ENCODE data around the gene GALNT10. TPM values are rescaled to one million over a fixed set of nuclear protein-coding genes. Genes with fewer than 3 reads are reported as not detected.

GALNT10 gene
- total and polyA plus RNA-seq, 2 donors (not counting 1 experiment from before 2014, with no cell fraction given), result 18.3 to 35.8 TPM

GRCh38 chr5:154410786-154411185 lies 220.3 kb downstream of the GALNT10 start:
- no peaks in the 10 kb centered on the region for H3K4me1 ChIP-seq (ENCODE audit: control insufficient read depth, extremely low read depth, insufficient read depth, low read length)
- H3K79me2 ChIP-seq (ENCODE audit: control insufficient read depth, insufficient read depth, low read length), result no peaks in the 10 kb centered on the region
- no peak overlapping the region for H3K4me3 ChIP-seq (replicated peaks in 1 of 4; ENCODE audit: control extremely low read depth in 1 of 4, insufficient read depth in 1 of 4, low read depth in 3 of 4, low read length in 4 of 4)
- no peaks in the 10 kb centered on the region for H3K27me3 ChIP-seq (ENCODE audit: control insufficient read depth, insufficient read depth, low read length)
- H3K36me3 ChIP-seq (ENCODE audit: control insufficient read depth, insufficient read depth, low read length), result no peaks in the 10 kb centered on the region
- no peaks in the 10 kb centered on the region for H3K9me3 ChIP-seq (ENCODE audit: control insufficient read depth, insufficient read depth, low read depth, low read length)
- DNase-seq (ENCODE audit: low read depth in 2 of 2), result no peak
- no peak overlapping the region for H2AFZ ChIP-seq (ENCODE audit: low read length)
- no peak overlapping the region for H3K27ac ChIP-seq (ENCODE audit: insufficient read depth, low read length)
- TF ChIP-seq CTCF (conservative IDR thresholded peaks at IDR 0.05 in 1 of 2, IDR thresholded peaks at IDR 0.05 in 1 of 2; ENCODE audit: low read depth in 1 of 2, low read length in 2 of 2) (no peak), EZH2 (IDR thresholded peaks at IDR 0.05; ENCODE audit: low read length, missing control alignments) (no peak)
- H3K4me2 ChIP-seq (ENCODE audit: extremely low read depth, insufficient read depth, low read length), result no peak overlapping the region
- H4K20me1 ChIP-seq (ENCODE audit: control insufficient read depth, extremely low read depth, insufficient read depth, low read length), result peaks cover 2% of the 10 kb centered on the region
- no peak overlapping the region for H3K9ac ChIP-seq (ENCODE audit: insufficient read depth, low read length)

GRCh38 chr5:154411338-154411737 lies 220.8 kb downstream of the GALNT10 start:
- no peaks in the 10 kb centered on the region for H3K36me3 ChIP-seq (ENCODE audit: control insufficient read depth, insufficient read depth, low read length)

GRCh38 chr5:154412316-154412715 lies 221.8 kb downstream of the GALNT10 start:
- H3K36me3 ChIP-seq (ENCODE audit: control insufficient read depth, insufficient read depth, low read length), result peaks cover 2% of the 10 kb centered on the region
- no peaks in the 10 kb centered on the region for H3K79me2 ChIP-seq (ENCODE audit: control insufficient read depth, insufficient read depth, low read length)
- no peaks in the 10 kb centered on the region for H3K9me3 ChIP-seq (ENCODE audit: control insufficient read depth, insufficient read depth, low read depth, low read length)
- no peak for DNase-seq (ENCODE audit: low read depth in 2 of 2)
- H3K27me3 ChIP-seq (ENCODE audit: control insufficient read depth, insufficient read depth, low read length), result no peaks in the 10 kb centered on the region
- no peak overlapping the region for H3K27ac ChIP-seq (ENCODE audit: insufficient read depth, low read length)
- H4K20me1 ChIP-seq (ENCODE audit: control insufficient read depth, extremely low read depth, insufficient read depth, low read length), result no peaks in the 10 kb centered on the region
- no peak overlapping the region for H2AFZ ChIP-seq (ENCODE audit: low read length)
- no peak overlapping the region for H3K9ac ChIP-seq (ENCODE audit: insufficient read depth, low read length)
- no peaks in the 10 kb centered on the region for H3K4me1 ChIP-seq (ENCODE audit: control insufficient read depth, extremely low read depth, insufficient read depth, low read length)
- no peak overlapping the region for H3K4me3 ChIP-seq (replicated peaks in 1 of 4; ENCODE audit: control extremely low read depth in 1 of 4, insufficient read depth in 1 of 4, low read depth in 3 of 4, low read length in 4 of 4)
- TF ChIP-seq EZH2 (IDR thresholded peaks at IDR 0.05; ENCODE audit: low read length, missing control alignments), result no peak
- no peak for TF ChIP-seq CTCF (conservative IDR thresholded peaks at IDR 0.05 in 1 of 2, IDR thresholded peaks at IDR 0.05 in 1 of 2; ENCODE audit: low read depth in 1 of 2, low read length in 2 of 2)
- H3K4me2 ChIP-seq (ENCODE audit: extremely low read depth, insufficient read depth, low read length), result no peak overlapping the region

More at GRCh38 chr5:154411338-154411737, 220.8 kb downstream of the GALNT10 start:
- Histone ChIP-seq H3K79me2 (ENCODE audit: control insufficient read depth, insufficient read depth, low read length) (no peaks in the 10 kb centered on the region), H3K4me2 (ENCODE audit: extremely low read depth, insufficient read depth, low read length) (no peak overlapping the region), H2AFZ (ENCODE audit: low read length) (no peak overlapping the region), H3K27ac (ENCODE audit: insufficient read depth, low read length) (no peak overlapping the region), H3K4me1 (ENCODE audit: control insufficient read depth, extremely low read depth, insufficient read depth, low read length) (no peaks in the 10 kb centered on the region), H3K27me3 (ENCODE audit: control insufficient read depth, insufficient read depth, low read length) (no peaks in the 10 kb centered on the region), H3K9me3 (ENCODE audit: control insufficient read depth, insufficient read depth, low read depth, low read length) (no peaks in the 10 kb centered on the region), H3K4me3 (replicated peaks in 1 of 4; ENCODE audit: control extremely low read depth in 1 of 4, insufficient read depth in 1 of 4, low read depth in 3 of 4, low read length in 4 of 4) (no peak overlapping the region), H4K20me1 (ENCODE audit: control insufficient read depth, extremely low read depth, insufficient read depth, low read length) (no peaks in the 10 kb centered on the region), H3K9ac (ENCODE audit: insufficient read depth, low read length) (no peak overlapping the region)
- DNase-seq (ENCODE audit: low read depth in 2 of 2), result no peak
- TF ChIP-seq CTCF (conservative IDR thresholded peaks at IDR 0.05 in 1 of 2, IDR thresholded peaks at IDR 0.05 in 1 of 2; ENCODE audit: low read depth in 1 of 2, low read length in 2 of 2) (no peak), EZH2 (IDR thresholded peaks at IDR 0.05; ENCODE audit: low read length, missing control alignments) (no peak)

All from fibroblast of lung (primary cell).